Gastrocnemius medialis (tissue), 4 donors: Measurements from ENCODE around the gene PTX4.

Experiments
- POLR2A ChIP-seq, 2 donors: fragments of 450-650 bp; IDR thresholded peaks; one replicate each; pipeline ENCODE4 v1.6.1; 2017; ENCODE audit warnings: antibody characterized with exemption in 2 of 2, mild to moderate bottlenecking in 2 of 2, moderate library complexity in 2 of 2
- TF ChIP-seq, protein P1 (sequence below), 5 experiments: fragments of 450-650 bp in 3 of 5; fragments of 200-600 bp in 2 of 5; sonication (generic) in 2 of 5; IDR thresholded peaks in 4 of 5; conservative IDR thresholded peaks in 1 of 5; 1 replicate in 4 of 5; 2 replicates in 1 of 5; pipeline ENCODE4 v1.5.1; 2016 to 2019; ENCODE audit warnings: antibody characterized with exemption in 5 of 5, mild to moderate bottlenecking in 3 of 5, moderate library complexity in 3 of 5

GRCh38 chr16:1527836-1528811 lies 39.4 kb upstream of the PTX4 start:
- TF ChIP-seq, protein P1, sequence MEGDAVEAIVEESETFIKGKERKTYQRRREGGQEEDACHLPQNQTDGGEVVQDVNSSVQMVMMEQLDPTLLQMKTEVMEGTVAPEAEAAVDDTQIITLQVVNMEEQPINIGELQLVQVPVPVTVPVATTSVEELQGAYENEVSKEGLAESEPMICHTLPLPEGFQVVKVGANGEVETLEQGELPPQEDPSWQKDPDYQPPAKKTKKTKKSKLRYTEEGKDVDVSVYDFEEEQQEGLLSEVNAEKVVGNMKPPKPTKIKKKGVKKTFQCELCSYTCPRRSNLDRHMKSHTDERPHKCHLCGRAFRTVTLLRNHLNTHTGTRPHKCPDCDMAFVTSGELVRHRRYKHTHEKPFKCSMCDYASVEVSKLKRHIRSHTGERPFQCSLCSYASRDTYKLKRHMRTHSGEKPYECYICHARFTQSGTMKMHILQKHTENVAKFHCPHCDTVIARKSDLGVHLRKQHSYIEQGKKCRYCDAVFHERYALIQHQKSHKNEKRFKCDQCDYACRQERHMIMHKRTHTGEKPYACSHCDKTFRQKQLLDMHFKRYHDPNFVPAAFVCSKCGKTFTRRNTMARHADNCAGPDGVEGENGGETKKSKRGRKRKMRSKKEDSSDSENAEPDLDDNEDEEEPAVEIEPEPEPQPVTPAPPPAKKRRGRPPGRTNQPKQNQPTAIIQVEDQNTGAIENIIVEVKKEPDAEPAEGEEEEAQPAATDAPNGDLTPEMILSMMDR (IDR thresholded peaks at IDR 0.05 in 4 of 5, conservative IDR thresholded peaks at IDR 0.05 in 1 of 5) = no peak
- TF ChIP-seq POLR2A (IDR thresholded peaks at IDR 0.05) = no peak
